ENCODE data around the gene DENND1B. TPM values are rescaled to one million over a fixed set of nuclear protein-coding genes. Genes with fewer than 3 reads are reported as not detected.
A peak's percentile ranks its signal among the peaks of the same experiment; 100 is the strongest.
"Not testable (repeated sequence)": the region's sequence is repeated elsewhere in the genome, so short reads cannot be mapped to it uniquely, and the experiment has no call there.

DENND1B gene
- total and polyA plus RNA-seq, 4 experiments from 2014 or later: 12.5 to 26.3 (median 22.5) TPM

DNA sequence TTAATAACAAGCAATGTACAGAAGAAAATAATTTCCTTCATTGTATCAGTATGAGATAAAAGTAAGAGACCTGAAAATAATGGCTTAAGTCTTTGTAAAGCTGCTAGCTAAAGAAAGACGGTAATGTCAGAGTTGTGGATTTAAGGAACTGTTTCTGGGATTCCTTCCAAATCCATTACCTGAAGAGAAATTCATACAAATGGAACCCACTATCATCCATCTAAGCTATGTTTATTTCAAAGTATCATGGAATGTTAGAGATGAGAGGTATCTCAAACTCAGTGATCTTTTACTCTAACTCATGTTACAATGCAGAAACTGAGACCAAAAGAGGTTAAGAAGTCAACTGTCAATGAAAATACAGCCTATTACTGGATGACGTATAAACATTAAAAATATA is 197.7 kb downstream of the DENND1B start:
- Histone ChIP-seq H3K27ac (ENCODE audit: low read depth, low read length) (no peak overlapping the region), H3K36me3 (ENCODE audit: insufficient read depth, low read length) (peaks cover 4% of the 10 kb centered on the region), H3K4me3 (ENCODE audit: low read length in 2 of 2) (no peak overlapping the region), H3K4me1 (ENCODE audit: insufficient read depth, low read length) (no peaks in the 10 kb centered on the region), H3K9me3 (ENCODE audit: control insufficient read depth in 1 of 2, low read length in 2 of 2) (no peaks in the 10 kb centered on the region), H3K27me3 (ENCODE audit: insufficient read depth, low read length) (no peaks in the 10 kb centered on the region)
- H3K4me3 Mint-ChIP-seq: no peak overlapping the region
- DNase-seq: no peak
- no peaks in the 10 kb centered on the region for H3K27me3 Mint-ChIP-seq
- H3K9me3 Mint-ChIP-seq: peaks cover 0 to 10% (median 5%) of the 10 kb centered on the region in 8 donors
- CTCF ChIA-PET (ENCODE audit: partially characterized antibody): interaction anchor here (1.0 kb wide), 1 partner anchor 291 kb away, joined by 3 read pairs; no protein-coding TSS in a partner anchor
- H3K36me3 Mint-ChIP-seq: peaks cover 67 to 83% of the 10 kb centered on the region in 2 donors
- intact Hi-C loops (cut with micrococcal nuclease): no loop called here
- H3K27ac Mint-ChIP-seq: no peak overlapping the region
- peaks cover 0 to 5% (median under 1%) of the 10 kb centered on the region in 4 donors for H3K4me1 Mint-ChIP-seq
- POLR2A ChIA-PET (ENCODE audit: partially characterized antibody): no interaction called here

DNA sequence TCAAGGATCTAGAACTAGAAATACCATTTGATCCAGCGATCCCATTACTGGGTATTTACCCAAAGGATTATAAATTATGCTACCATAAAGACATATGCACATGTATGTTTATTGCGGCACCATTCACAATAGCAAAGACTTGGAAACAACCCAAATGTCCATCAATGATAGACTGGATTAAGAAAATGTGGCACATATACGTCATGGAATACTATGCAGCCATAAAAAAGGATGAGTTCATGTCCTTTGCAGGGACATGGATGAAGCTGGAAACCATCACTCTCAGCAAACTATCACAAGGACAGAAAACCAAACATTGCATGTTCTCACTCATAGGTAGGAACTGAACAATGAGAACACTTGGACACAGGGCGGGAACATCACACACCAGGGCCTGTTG is 199.7 kb downstream of the DENND1B start:
- H3K4me3 Mint-ChIP-seq; H3K27ac ChIP-seq (ENCODE audit: low read depth, low read length); CTCF ChIA-PET (ENCODE audit: partially characterized antibody); H3K4me1 ChIP-seq (ENCODE audit: insufficient read depth, low read length); H3K27me3 Mint-ChIP-seq; H3K4me1 Mint-ChIP-seq; H3K36me3 ChIP-seq (ENCODE audit: insufficient read depth, low read length); POLR2A ChIA-PET (ENCODE audit: partially characterized antibody); H3K4me3 ChIP-seq (ENCODE audit: low read length in 2 of 2); intact Hi-C loops (cut with micrococcal nuclease); H3K9me3 ChIP-seq (ENCODE audit: control insufficient read depth in 1 of 2, low read length in 2 of 2); H3K27me3 ChIP-seq (ENCODE audit: insufficient read depth, low read length); DNase-seq: not testable (repeated sequence)
- peaks cover 0 to 10% (median 5%) of the 10 kb centered on the region in 8 donors for H3K9me3 Mint-ChIP-seq
- H3K36me3 Mint-ChIP-seq: peaks cover 74 to 88% of the 10 kb centered on the region in 2 donors
- H3K27ac Mint-ChIP-seq: peak overlapping the region in 1 of 7 donors; percentile 4

DNA sequence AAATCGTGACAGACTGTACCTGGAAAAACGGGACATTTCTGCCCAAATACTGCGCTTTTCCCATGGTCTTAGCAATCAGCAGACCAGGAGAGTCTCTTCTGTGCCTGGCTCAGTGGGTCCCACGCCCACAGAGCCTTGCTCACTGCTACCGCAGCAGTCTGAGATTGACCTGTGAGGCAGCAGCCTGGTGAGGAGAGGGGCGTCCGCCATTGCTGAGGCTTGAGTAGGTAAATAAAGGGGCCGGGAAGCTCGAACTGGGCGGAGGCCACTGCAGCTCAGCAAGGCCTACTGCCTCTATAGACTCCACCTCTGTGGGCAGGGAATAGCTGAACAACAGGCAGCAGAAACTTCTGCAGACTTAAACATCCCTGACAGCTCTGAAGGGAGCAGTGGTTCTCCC is 203.1 kb downstream of the DENND1B start:
- Mint-ChIP-seq H3K4me3 (no peak overlapping the region), H3K4me1 (peaks cover 0 to 5% (median 1%) of the 10 kb centered on the region in 4 donors), H3K27me3 (no peaks in the 10 kb centered on the region), H3K36me3 (peaks cover 86 to 100% of the 10 kb centered on the region in 2 donors), H3K27ac (no peak overlapping the region), H3K9me3 (peaks cover 0 to 38% (median 22%) of the 10 kb centered on the region in 8 donors)
- no peak for DNase-seq
- Histone ChIP-seq H3K27me3 (ENCODE audit: insufficient read depth, low read length) (no peaks in the 10 kb centered on the region), H3K4me3 (ENCODE audit: low read length in 2 of 2) (no peak overlapping the region), H3K4me1 (ENCODE audit: insufficient read depth, low read length) (no peaks in the 10 kb centered on the region), H3K27ac (ENCODE audit: low read depth, low read length) (no peak overlapping the region), H3K36me3 (ENCODE audit: insufficient read depth, low read length) (peaks cover 4% of the 10 kb centered on the region), H3K9me3 (ENCODE audit: control insufficient read depth in 1 of 2, low read length in 2 of 2) (peaks cover 0 to 7% of the 10 kb centered on the region in 2 donors)
- POLR2A ChIA-PET (ENCODE audit: partially characterized antibody): no interaction called here
- CTCF ChIA-PET (ENCODE audit: partially characterized antibody): no interaction called here
- intact Hi-C loops (cut with micrococcal nuclease): no loop called here

DNA sequence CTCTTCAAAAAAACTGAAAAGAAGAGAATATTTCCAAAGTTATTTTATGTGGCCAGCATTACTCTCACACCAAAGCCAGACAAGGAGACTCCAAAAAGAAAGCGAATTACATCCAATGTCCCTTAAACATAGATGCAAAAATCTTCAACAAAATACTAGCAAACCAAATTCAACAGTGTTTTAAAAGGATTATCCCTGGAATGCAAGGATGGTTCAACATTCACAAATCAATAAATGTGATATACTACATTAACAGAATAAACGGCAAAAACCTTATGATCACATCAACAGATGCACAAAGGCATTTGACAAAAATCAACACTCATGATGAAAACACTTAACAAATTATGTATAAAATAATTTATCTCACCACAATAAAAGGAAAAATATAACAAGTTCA is 207.8 kb downstream of the DENND1B start:
- no peaks in the 10 kb centered on the region for H3K27me3 Mint-ChIP-seq
- ChIA-PET CTCF (ENCODE audit: partially characterized antibody) (no interaction called here), POLR2A (ENCODE audit: partially characterized antibody) (no interaction called here)
- Histone ChIP-seq H3K36me3 (ENCODE audit: insufficient read depth, low read length) (no peaks in the 10 kb centered on the region), H3K4me1 (ENCODE audit: insufficient read depth, low read length) (no peaks in the 10 kb centered on the region), H3K27ac (ENCODE audit: low read depth, low read length) (no peak overlapping the region), H3K9me3 (ENCODE audit: control insufficient read depth in 1 of 2, low read length in 2 of 2) (peaks cover 0 to 13% of the 10 kb centered on the region in 2 donors), H3K4me3 (ENCODE audit: low read length in 2 of 2) (no peak overlapping the region), H3K27me3 (ENCODE audit: insufficient read depth, low read length) (no peaks in the 10 kb centered on the region)
- no peak overlapping the region for H3K4me3 Mint-ChIP-seq
- DNase-seq: no peak
- H3K9me3 Mint-ChIP-seq: peaks cover 4 to 46% (median 29%) of the 10 kb centered on the region in 8 donors
- H3K4me1 Mint-ChIP-seq: peaks cover 0 to 2% (median 0%) of the 10 kb centered on the region in 4 donors
- H3K36me3 Mint-ChIP-seq: peaks cover 64 to 78% of the 10 kb centered on the region in 2 donors
- H3K27ac Mint-ChIP-seq: no peak overlapping the region
- intact Hi-C loops (cut with micrococcal nuclease): no loop called here

DNA sequence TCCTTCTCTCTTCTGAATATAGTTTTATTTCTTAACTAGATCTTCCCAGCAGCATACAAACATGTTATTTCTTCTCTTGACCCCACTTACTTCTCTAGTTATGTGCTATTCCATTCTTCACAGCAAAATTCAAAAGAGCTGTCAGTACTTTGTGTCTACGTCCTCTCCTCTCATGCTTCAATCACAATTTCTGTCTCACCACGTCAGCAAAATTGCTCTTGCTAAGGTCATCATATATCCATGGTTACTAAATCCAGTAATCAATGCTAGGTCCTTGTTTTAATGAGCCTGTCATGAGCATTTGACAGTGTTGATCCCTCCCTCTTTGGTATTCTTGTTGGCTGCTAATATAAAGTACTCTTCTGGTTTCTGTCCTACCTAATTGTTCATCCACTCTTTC is 214.2 kb downstream of the DENND1B start:
- Histone ChIP-seq H3K36me3 (ENCODE audit: insufficient read depth, low read length) (no peaks in the 10 kb centered on the region), H3K9me3 (ENCODE audit: control insufficient read depth in 1 of 2, low read length in 2 of 2) (no peaks in the 10 kb centered on the region), H3K4me3 (ENCODE audit: low read length in 2 of 2) (no peak overlapping the region), H3K27me3 (ENCODE audit: insufficient read depth, low read length) (no peaks in the 10 kb centered on the region), H3K4me1 (ENCODE audit: insufficient read depth, low read length) (no peaks in the 10 kb centered on the region), H3K27ac (ENCODE audit: low read depth, low read length) (no peak overlapping the region)
- H3K9me3 Mint-ChIP-seq: peaks cover 0 to 2% (median 0%) of the 10 kb centered on the region in 8 donors
- ChIA-PET POLR2A (ENCODE audit: partially characterized antibody) (no interaction called here), CTCF (ENCODE audit: partially characterized antibody) (no interaction called here)
- no peak overlapping the region for H3K27ac Mint-ChIP-seq
- H3K4me3 Mint-ChIP-seq: no peak overlapping the region
- no peaks in the 10 kb centered on the region for H3K27me3 Mint-ChIP-seq
- H3K36me3 Mint-ChIP-seq: peaks cover 14 to 19% of the 10 kb centered on the region in 2 donors
- intact Hi-C loops (cut with micrococcal nuclease): no loop called here
- H3K4me1 Mint-ChIP-seq: peaks cover 0 to 3% (median 0%) of the 10 kb centered on the region in 4 donors
- no peak for DNase-seq

DNA sequence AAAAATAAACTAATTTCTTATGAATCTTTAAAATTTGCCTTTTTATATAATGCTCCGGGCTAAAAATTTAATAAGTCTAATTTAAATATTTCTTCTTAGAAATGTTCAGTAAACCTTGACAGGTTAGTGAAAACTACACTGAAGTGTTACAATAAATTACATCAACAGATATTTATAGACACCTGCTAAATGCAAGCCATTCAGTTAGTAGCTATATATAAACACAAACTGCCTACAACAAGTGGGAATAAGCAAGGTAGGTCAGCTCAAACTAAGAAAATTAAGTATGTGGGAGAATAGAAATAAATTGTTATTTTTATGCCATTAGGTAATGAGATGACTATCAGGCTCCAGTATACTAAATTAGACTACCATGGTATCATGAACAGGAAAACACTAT is 215.6 kb downstream of the DENND1B start:
- Mint-ChIP-seq H3K4me1 (peaks cover 0 to 6% (median 0%) of the 10 kb centered on the region in 4 donors), H3K36me3 (peaks cover 10 to 18% of the 10 kb centered on the region in 2 donors), H3K9me3 (peaks cover 0 to 2% (median 0%) of the 10 kb centered on the region in 8 donors), H3K4me3 (no peak overlapping the region), H3K27me3 (no peaks in the 10 kb centered on the region), H3K27ac (no peak overlapping the region)
- Histone ChIP-seq H3K9me3 (ENCODE audit: control insufficient read depth in 1 of 2, low read length in 2 of 2) (no peaks in the 10 kb centered on the region), H3K27me3 (ENCODE audit: insufficient read depth, low read length) (no peaks in the 10 kb centered on the region), H3K36me3 (ENCODE audit: insufficient read depth, low read length) (no peaks in the 10 kb centered on the region), H3K4me3 (ENCODE audit: low read length in 2 of 2) (no peak overlapping the region), H3K27ac (ENCODE audit: low read depth, low read length) (no peak overlapping the region), H3K4me1 (ENCODE audit: insufficient read depth, low read length) (no peaks in the 10 kb centered on the region)
- ChIA-PET CTCF (ENCODE audit: partially characterized antibody) (no interaction called here), POLR2A (ENCODE audit: partially characterized antibody) (no interaction called here)
- intact Hi-C loops (cut with micrococcal nuclease): no loop called here
- DNase-seq: no peak

DNA sequence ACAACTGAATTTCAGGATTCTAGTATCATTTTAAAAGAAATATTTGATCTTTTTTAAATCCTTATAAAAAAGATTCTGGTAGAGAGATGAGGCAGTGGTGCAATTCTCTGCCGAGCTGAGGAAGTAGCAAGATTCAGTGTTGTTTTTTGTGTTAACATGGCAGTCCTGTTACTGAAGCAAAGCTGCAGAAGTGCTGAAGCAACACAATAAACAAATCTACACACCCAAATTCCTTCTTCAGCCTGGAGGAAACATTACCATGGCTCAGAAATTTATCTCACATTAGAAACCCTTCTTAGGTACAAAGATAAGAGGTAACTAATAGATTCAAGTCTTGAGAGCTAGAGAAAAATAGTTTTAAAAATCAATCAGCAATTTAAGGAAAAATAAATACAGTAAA is 216.0 kb downstream of the DENND1B start:
- intact Hi-C loops (cut with micrococcal nuclease): no loop called here
- Mint-ChIP-seq H3K27me3 (no peaks in the 10 kb centered on the region), H3K4me3 (no peak overlapping the region), H3K9me3 (peaks cover 0 to 2% (median 0%) of the 10 kb centered on the region in 8 donors), H3K36me3 (peaks cover 10 to 17% of the 10 kb centered on the region in 2 donors), H3K27ac (no peak overlapping the region), H3K4me1 (peaks cover 0 to 6% (median 0%) of the 10 kb centered on the region in 4 donors)
- Histone ChIP-seq H3K4me1 (ENCODE audit: insufficient read depth, low read length) (no peaks in the 10 kb centered on the region), H3K27me3 (ENCODE audit: insufficient read depth, low read length) (no peaks in the 10 kb centered on the region), H3K4me3 (ENCODE audit: low read length in 2 of 2) (no peak overlapping the region), H3K9me3 (ENCODE audit: control insufficient read depth in 1 of 2, low read length in 2 of 2) (no peaks in the 10 kb centered on the region), H3K36me3 (ENCODE audit: insufficient read depth, low read length) (no peaks in the 10 kb centered on the region), H3K27ac (ENCODE audit: low read depth, low read length) (no peak overlapping the region)
- ChIA-PET POLR2A (ENCODE audit: partially characterized antibody) (no interaction called here), CTCF (ENCODE audit: partially characterized antibody) (no interaction called here)
- no peak for DNase-seq

DNA sequence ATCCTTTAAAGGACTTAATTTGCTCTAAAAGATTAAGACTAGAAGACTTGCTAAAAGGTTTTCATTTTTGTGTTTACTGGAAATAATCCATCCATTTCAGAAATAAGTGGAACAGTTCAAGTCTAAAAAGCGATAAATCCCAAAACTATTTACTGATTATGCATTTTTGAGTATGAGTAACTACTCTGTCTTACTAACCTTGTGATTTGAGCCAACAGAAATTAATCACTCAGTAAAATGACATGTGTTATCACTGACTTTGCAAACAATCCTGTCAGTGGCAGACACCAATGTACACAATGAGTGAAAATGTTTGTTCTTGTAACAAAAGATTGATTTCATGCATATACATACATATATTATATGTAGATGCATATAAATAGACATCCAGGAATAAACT is 218.0 kb downstream of the DENND1B start:
- CTCF ChIA-PET (ENCODE audit: partially characterized antibody): no interaction called here

More for the DNA sequence above, 218.0 kb downstream of the DENND1B start:
- intact Hi-C loops (cut with micrococcal nuclease): no loop called here
- H3K27me3 Mint-ChIP-seq: no peaks in the 10 kb centered on the region
- no peak overlapping the region for H3K27ac Mint-ChIP-seq
- Histone ChIP-seq H3K4me3 (ENCODE audit: low read length in 2 of 2) (no peak overlapping the region), H3K27ac (ENCODE audit: low read depth, low read length) (no peak overlapping the region), H3K4me1 (ENCODE audit: insufficient read depth, low read length) (no peaks in the 10 kb centered on the region), H3K9me3 (ENCODE audit: control insufficient read depth in 1 of 2, low read length in 2 of 2) (no peaks in the 10 kb centered on the region), H3K27me3 (ENCODE audit: insufficient read depth, low read length) (no peaks in the 10 kb centered on the region), H3K36me3 (ENCODE audit: insufficient read depth, low read length) (no peaks in the 10 kb centered on the region)
- no peak for DNase-seq
- H3K4me3 Mint-ChIP-seq: no peak overlapping the region
- peaks cover 0 to 6% (median 0%) of the 10 kb centered on the region in 4 donors for H3K4me1 Mint-ChIP-seq
- peaks cover 0 to 2% (median 0%) of the 10 kb centered on the region in 8 donors for H3K9me3 Mint-ChIP-seq
- POLR2A ChIA-PET (ENCODE audit: partially characterized antibody): no interaction called here
- peaks cover 3 to 8% of the 10 kb centered on the region in 2 donors for H3K36me3 Mint-ChIP-seq
